Omental fat pad (tissue), 4 donors: ENCODE measurements around the gene PSTK. TPM values are rescaled to one million over a fixed set of nuclear protein-coding genes. Genes with fewer than 3 reads are reported as not detected.

Source experiments
- ATAC-seq: fragments of 150-250 bp; one replicate; pipeline ENCODE4 v1.9.1; 2016; ENCODE audit warnings: mild to moderate bottlenecking, moderate library complexity; ENCODE audit not compliant: low FRiP score
- DNase-seq: peaks from one replicate; pipeline ENCODE4 v3.0.0-alpha.2; 2019; ENCODE audit warnings: low spot score
- CTCF ChIP-seq, 3 donors: fragments of 450-650 bp; IDR thresholded peaks; one replicate each; pipeline ENCODE4 v1.5.1; 2016 to 2017; ENCODE audit warnings: antibody characterized with exemption in 3 of 3, mild to moderate bottlenecking in 3 of 3, moderate library complexity in 2 of 3
- total RNA-seq, 4 donors: library from RNA; depleted of rRNA; stranded (reverse); fragments of >200 nt; gene quantifications; one replicate each; pipeline ENCODE4 v1.1.0, GENCODE V29; 2016

Gene PSTK
- total RNA-seq, 4 donors from 2014 or later: 1.1 to 2.8 (median 1.6) TPM

- DNase-seq (no peak), ATAC-seq (no peak)
- no peak for TF ChIP-seq CTCF (IDR thresholded peaks at IDR 0.05)
Observed at GRCh38 chr10:122990278-122990677, 10.1 kb downstream of the PSTK start.

- ATAC-seq (no peak), DNase-seq (no peak)
- no peak for TF ChIP-seq CTCF (IDR thresholded peaks at IDR 0.05)
Observed at GRCh38 chr10:122992031-122992585, 11.9 kb downstream of the PSTK start.

- DNase-seq (no peak), ATAC-seq (no peak)
- TF ChIP-seq CTCF (IDR thresholded peaks at IDR 0.05): no peak
Observed at GRCh38 chr10:122993797-122994336, 13.7 kb downstream of the PSTK start.

- ATAC-seq: no peak
- TF ChIP-seq CTCF (IDR thresholded peaks at IDR 0.05): no peak
- no peak for DNase-seq
Observed at GRCh38 chr10:122995936-122996335, 15.7 kb downstream of the PSTK start.

GRCh38 chr10:122997864-122998263 is 17.7 kb downstream of the PSTK start:
- ATAC-seq (no peak), DNase-seq (no peak)
- no peak for TF ChIP-seq CTCF (IDR thresholded peaks at IDR 0.05)

- no peak for ATAC-seq
- TF ChIP-seq CTCF (IDR thresholded peaks at IDR 0.05): no peak
Observed at GRCh38 chr10:122998360-122998917, 18.2 kb downstream of the PSTK start.

GRCh38 chr10:122998934-122999333 is 18.7 kb downstream of the PSTK start:
- DNase-seq (no peak), ATAC-seq (no peak)
- no peak for TF ChIP-seq CTCF (IDR thresholded peaks at IDR 0.05)

More at GRCh38 chr10:122998360-122998917, 18.2 kb downstream of the PSTK start:
- DNase-seq: no peak
